GM08714 (cell line): ENCODE results near the gene TUBGCP4.
"Not testable (repeated sequence)": the region's sequence is repeated elsewhere in the genome, so short reads cannot be mapped to it uniquely, and the experiment has no call there.

Source experiments
- H3K4me3 ChIP-seq: fragments of 200-500 bp; sonication (Bioruptor generic); 2 replicates; pipeline ENCODE4 v1.5.1; 2014; ENCODE audit warnings: mild to moderate bottlenecking, low read length, inconsistent platforms
- ZNF274 ChIP-seq: IDR thresholded peaks from 2 replicates; pipeline ENCODE4 v1.6.1; 2012; ENCODE audit warnings: mild to moderate bottlenecking, low read depth, low read length

Gene TUBGCP4

GRCh38 chr15:43376017-43376705 is 5.3 kb downstream of the TUBGCP4 start:
- TF ChIP-seq ZNF274, result no peak
- H3K4me3 ChIP-seq, result no peak overlapping the region

- TF ChIP-seq ZNF274, result no peak
- H3K4me3 ChIP-seq, result no peak overlapping the region
These were observed 7.7 kb downstream of the TUBGCP4 start for GRCh38 chr15:43378601-43379000.

- no peak for TF ChIP-seq ZNF274
These were observed 11.4 kb downstream of the TUBGCP4 start for GRCh38 chr15:43382310-43382709.

GRCh38 chr15:43383070-43383469 is 12.2 kb downstream of the TUBGCP4 start:
- no peak for TF ChIP-seq ZNF274
- H3K4me3 ChIP-seq, result no peak overlapping the region

More at GRCh38 chr15:43382310-43382709, 11.4 kb downstream of the TUBGCP4 start:
- no peak overlapping the region for H3K4me3 ChIP-seq

GRCh38 chr15:43390723-43391122 is 19.8 kb downstream of the TUBGCP4 start:
- TF ChIP-seq ZNF274, result no peak
- H3K4me3 ChIP-seq, result no peak overlapping the region

- not testable (repeated sequence) for H3K4me3 ChIP-seq
These were observed 22.7 kb downstream of the TUBGCP4 start for GRCh38 chr15:43393592-43393991.

- TF ChIP-seq ZNF274, result no peak
These were observed 31.4 kb downstream of the TUBGCP4 start for GRCh38 chr15:43402255-43402654.

GRCh38 chr15:43403616-43404015 is 32.7 kb downstream of the TUBGCP4 start:
- TF ChIP-seq ZNF274, result no peak
- H3K4me3 ChIP-seq, result no peak overlapping the region

More at GRCh38 chr15:43402255-43402654, 31.4 kb downstream of the TUBGCP4 start:
- no peak overlapping the region for H3K4me3 ChIP-seq

- TF ChIP-seq ZNF274, result no peak
- no peak overlapping the region for H3K4me3 ChIP-seq
These were observed 33.2 kb downstream of the TUBGCP4 start for GRCh38 chr15:43404130-43404529.

- no peak for TF ChIP-seq ZNF274
- no peak overlapping the region for H3K4me3 ChIP-seq
These were observed 35.3 kb downstream of the TUBGCP4 start for GRCh38 chr15:43406189-43406588.

GRCh38 chr15:43406808-43407207 is 35.9 kb downstream of the TUBGCP4 start:
- H3K4me3 ChIP-seq, result no peak overlapping the region
- TF ChIP-seq ZNF274, result no peak

GRCh38 chr15:43408789-43409188 is 37.9 kb downstream of the TUBGCP4 start:
- TF ChIP-seq ZNF274, result no peak
- H3K4me3 ChIP-seq, result no peak overlapping the region

- TF ChIP-seq ZNF274, result no peak
- H3K4me3 ChIP-seq, result no peak overlapping the region
These were observed 39.8 kb downstream of the TUBGCP4 start for GRCh38 chr15:43410572-43411214.

- no peak overlapping the region for H3K4me3 ChIP-seq
- TF ChIP-seq ZNF274, result no peak
These were observed 41.2 kb downstream of the TUBGCP4 start for GRCh38 chr15:43412096-43412495.

- no peak for TF ChIP-seq ZNF274
- H3K4me3 ChIP-seq, result no peak overlapping the region
These were observed 43.3 kb downstream of the TUBGCP4 start for GRCh38 chr15:43414196-43414595.

- TF ChIP-seq ZNF274, result no peak
- no peak overlapping the region for H3K4me3 ChIP-seq
These were observed 49.5 kb downstream of the TUBGCP4 start for GRCh38 chr15:43420435-43420834.

GRCh38 chr15:43420876-43421275 is 50.0 kb downstream of the TUBGCP4 start:
- no peak overlapping the region for H3K4me3 ChIP-seq
- no peak for TF ChIP-seq ZNF274
